HepG2 (cell line): ENCODE results near the gene ALKBH2. TPM values are rescaled to one million over a fixed set of nuclear protein-coding genes. Genes with fewer than 3 reads are reported as not detected.
A peak's percentile ranks its signal among the peaks of the same experiment; 100 is the strongest.

ENCODE experiments used
- ARID5B ChIP-seq: IDR thresholded peaks from 2 replicates; pipeline ENCODE4 v1.4.0; 2020; ENCODE audit warnings: mild to moderate bottlenecking, missing genetic modification reagents
- CCAR2 ChIP-seq: fragments of 200-400 bp; formaldehyde crosslinking; optimal IDR thresholded peaks from 2 replicates; pipeline ENCODE3; 2018; ENCODE audit warnings: low read depth, mild to moderate bottlenecking, low read length, moderate library complexity
- FUBP1 ChIP-seq: sonication (generic); formaldehyde crosslinking; IDR thresholded peaks from 2 replicates; pipeline ENCODE4 v1.5.1; 2020; ENCODE audit warnings: missing genetic modification reagents, mild to moderate bottlenecking, borderline replicate concordance
- PBX3 ChIP-seq: sonication (generic); formaldehyde crosslinking; IDR thresholded peaks from 2 replicates; pipeline ENCODE4 v1.8.1; 2023; ENCODE audit warnings: missing genetic modification reagents, inconsistent platforms, borderline replicate concordance
- POLR2AphosphoS2 ChIP-seq: IDR thresholded peaks from 2 replicates; pipeline ENCODE4 v1.6.1; 2011; ENCODE audit warnings: low read depth, low read length, improper control_type of control experiment
- PRDM4 ChIP-seq: sonication (generic); formaldehyde crosslinking; IDR thresholded peaks from 2 replicates; pipeline ENCODE4 v1.9.0; 2021; ENCODE audit warnings: missing genetic modification reagents, borderline replicate concordance
- SMYD3 ChIP-seq: sonication (generic); formaldehyde crosslinking; IDR thresholded peaks from 2 replicates; pipeline ENCODE4 v1.8.1; 2023; ENCODE audit warnings: mild to moderate bottlenecking, missing genetic modification reagents
- SP5 ChIP-seq: IDR thresholded peaks from 2 replicates; pipeline ENCODE4 v1.6.1; 2016; ENCODE audit warnings: low read depth, borderline replicate concordance
- TEAD3 ChIP-seq: optimal IDR thresholded peaks from 2 replicates; pipeline ENCODE3; 2016; ENCODE audit warnings: borderline replicate concordance
- ZNF10 ChIP-seq: sonication (generic); formaldehyde crosslinking; IDR thresholded peaks from 2 replicates; pipeline ENCODE4 v1.4.0; 2020; ENCODE audit warnings: mild to moderate bottlenecking, low read depth, missing genetic modification reagents, borderline replicate concordance
- ZNF350 ChIP-seq: sonication (generic); formaldehyde crosslinking; IDR thresholded peaks from 2 replicates; pipeline ENCODE4 v1.4.0; 2020; ENCODE audit warnings: mild to moderate bottlenecking, low read depth, missing genetic modification reagents, borderline replicate concordance
- polyA plus RNA-seq, 8 experiments: library from polyadenylated mRNA; depleted of rRNA in 3 of 8; stranded (reverse) in 7 of 8; unstranded in 1 of 8; fragments of >200 nt; fragmentation: Illumina TruSeq in 4 of 8; extraction: Trizol in 4 of 8; gene quantifications; 2 replicates each; pipeline versions ENCODE4 v1.2.1 to v1.2.3, GENCODE V29; 2011 to 2016; ENCODE audit warnings: low read depth in 4 of 8, missing spikeins in 1 of 8, mixed read lengths in 1 of 8; ENCODE audit not compliant: insufficient read depth in 1 of 8
- total RNA-seq, 5 experiments: library from RNA; depleted of rRNA; stranded (reverse); fragments of >200 nt; fragmentation: Illumina TruSeq; extraction: Trizol; gene quantifications; 2 replicates each; pipeline ENCODE4 v1.2.3, GENCODE V29; 2016; ENCODE audit warnings: low read depth in 1 of 5
- TF ChIP-seq, protein P1 (sequence below): sonication (generic); formaldehyde crosslinking; conservative IDR thresholded peaks from 2 replicates; pipeline ENCODE4 v1.4.0; 2020; ENCODE audit warnings: mild to moderate bottlenecking, missing genetic modification reagents, moderate library complexity

The ALKBH2 gene
- total and polyA plus RNA-seq, 2 of the 13 experiments (the other 11 are each of a cell fraction or from before 2014, with no cell fraction given), result 21.0 to 40.5 TPM

DNA sequence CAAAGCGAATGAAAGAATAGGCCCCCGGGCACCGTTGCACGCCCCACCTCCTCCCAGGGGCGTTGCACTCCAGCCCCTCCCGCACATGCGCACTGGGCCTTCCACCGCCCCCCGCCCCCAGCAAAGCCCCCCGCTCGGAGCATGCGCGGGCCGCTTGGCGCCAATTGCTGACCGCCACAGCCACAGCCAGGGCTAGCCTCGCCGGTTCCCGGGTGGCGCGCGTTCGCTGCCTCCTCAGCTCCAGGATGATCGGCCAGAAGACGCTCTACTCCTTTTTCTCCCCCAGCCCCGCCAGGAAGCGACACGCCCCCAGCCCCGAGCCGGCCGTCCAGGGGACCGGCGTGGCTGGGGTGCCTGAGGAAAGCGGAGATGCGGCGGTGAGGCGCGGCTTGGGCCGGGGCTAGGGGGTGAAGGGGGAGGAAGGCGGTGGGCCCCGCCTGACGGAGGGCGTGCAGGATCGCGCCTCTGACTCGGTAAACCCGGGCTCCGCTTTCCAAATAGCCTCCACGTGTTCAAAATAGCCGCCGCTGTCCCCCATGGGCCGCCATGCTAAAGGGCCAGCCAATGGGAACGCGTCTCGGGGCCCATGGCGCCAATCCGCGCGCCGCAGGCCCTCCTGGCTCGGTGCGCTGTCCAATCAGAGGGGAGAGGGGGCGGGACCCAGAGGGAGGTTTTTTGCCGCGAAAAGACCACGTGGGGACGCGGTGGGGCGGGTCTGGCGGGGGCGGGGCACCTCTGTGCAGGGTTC, 4.3 kb upstream of the ALKBH2 start, which contains the start of gene UNG (continued):
- TF ChIP-seq PRDM4 (CRISPR knock-in tag) (no peak), CCAR2 (no peak), FUBP1 (no peak), SP5 (CRISPR knock-in tag) (no peak), POLR2AphosphoS2 (no peak), ZNF10 (no peak), TEAD3 (CRISPR knock-in tag) (no peak), SMYD3 (peak; percentile 92), PBX3 (no peak), ZNF350 (peak; percentile 24; the same call in 1 of the 2 replicates), ARID5B (no peak)
- TF ChIP-seq, protein P1, sequence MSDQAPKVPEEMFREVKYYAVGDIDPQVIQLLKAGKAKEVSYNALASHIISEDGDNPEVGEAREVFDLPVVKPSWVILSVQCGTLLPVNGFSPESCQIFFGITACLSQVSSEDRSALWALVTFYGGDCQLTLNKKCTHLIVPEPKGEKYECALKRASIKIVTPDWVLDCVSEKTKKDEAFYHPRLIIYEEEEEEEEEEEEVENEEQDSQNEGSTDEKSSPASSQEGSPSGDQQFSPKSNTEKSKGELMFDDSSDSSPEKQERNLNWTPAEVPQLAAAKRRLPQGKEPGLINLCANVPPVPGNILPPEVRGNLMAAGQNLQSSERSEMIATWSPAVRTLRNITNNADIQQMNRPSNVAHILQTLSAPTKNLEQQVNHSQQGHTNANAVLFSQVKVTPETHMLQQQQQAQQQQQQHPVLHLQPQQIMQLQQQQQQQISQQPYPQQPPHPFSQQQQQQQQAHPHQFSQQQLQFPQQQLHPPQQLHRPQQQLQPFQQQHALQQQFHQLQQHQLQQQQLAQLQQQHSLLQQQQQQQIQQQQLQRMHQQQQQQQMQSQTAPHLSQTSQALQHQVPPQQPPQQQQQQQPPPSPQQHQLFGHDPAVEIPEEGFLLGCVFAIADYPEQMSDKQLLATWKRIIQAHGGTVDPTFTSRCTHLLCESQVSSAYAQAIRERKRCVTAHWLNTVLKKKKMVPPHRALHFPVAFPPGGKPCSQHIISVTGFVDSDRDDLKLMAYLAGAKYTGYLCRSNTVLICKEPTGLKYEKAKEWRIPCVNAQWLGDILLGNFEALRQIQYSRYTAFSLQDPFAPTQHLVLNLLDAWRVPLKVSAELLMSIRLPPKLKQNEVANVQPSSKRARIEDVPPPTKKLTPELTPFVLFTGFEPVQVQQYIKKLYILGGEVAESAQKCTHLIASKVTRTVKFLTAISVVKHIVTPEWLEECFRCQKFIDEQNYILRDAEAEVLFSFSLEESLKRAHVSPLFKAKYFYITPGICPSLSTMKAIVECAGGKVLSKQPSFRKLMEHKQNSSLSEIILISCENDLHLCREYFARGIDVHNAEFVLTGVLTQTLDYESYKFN (CRISPR knock-in tag), result no peak; the same call in 1 of the 2 replicates
